GM12892 (cell line): Measurements from ENCODE around the gene GRIA4.

Source experiments
- POLR2A ChIP-seq: IDR thresholded peaks from 2 replicates; pipeline ENCODE4 v1.6.1; 2011; ENCODE audit warnings: low read depth, low read length, control low read depth
- POLR2AphosphoS5 ChIP-seq: IDR thresholded peaks from 2 replicates; pipeline ENCODE4 v1.6.1; 2011; ENCODE audit warnings: low read depth, low read length, control low read depth
- TAF1 ChIP-seq: IDR thresholded peaks from 2 replicates; pipeline ENCODE4 v1.6.1; 2011; ENCODE audit warnings: low read depth, mild to moderate bottlenecking, control low read depth, low read length, borderline replicate concordance

DNA sequence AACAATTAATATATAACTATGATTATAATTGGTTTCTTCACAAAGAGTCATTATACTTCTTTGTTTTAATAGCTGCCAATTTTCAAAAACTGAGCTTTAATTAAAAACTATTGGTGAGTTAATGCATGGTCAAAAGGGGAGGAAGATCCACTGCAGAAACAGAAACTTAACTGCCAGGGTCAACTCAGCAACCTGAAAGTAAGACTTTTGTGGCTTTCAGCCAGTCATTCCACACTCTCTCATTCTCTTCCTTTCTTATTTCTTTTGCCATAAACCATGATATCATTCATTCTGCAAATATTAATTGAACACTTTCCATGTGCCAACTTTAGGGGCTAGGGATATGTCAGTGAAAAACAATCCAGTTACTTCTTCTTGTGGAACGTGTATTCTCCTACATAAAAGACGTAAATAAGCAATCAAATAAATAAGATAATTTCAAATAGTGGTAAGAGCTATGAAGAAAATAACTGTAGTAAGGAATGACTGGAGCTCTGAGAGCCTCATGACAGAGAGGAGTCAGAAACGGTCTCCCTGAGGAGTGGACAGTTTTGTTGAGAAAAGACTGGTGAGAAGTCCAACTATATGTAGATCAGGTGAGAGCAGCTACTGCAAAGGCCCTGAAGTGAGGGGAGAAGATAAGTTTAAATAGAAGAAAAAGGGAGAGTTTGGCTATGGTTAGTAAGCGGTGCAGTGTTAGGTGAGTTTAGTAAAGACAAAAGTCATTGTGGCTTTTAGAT, 130.5 kb downstream of the GRIA4 start:
- TF ChIP-seq POLR2A (no peak), TAF1 (no peak), POLR2AphosphoS5 (no peak)
